ENCODE results near the gene DEXI.

The DEXI gene

DNA sequence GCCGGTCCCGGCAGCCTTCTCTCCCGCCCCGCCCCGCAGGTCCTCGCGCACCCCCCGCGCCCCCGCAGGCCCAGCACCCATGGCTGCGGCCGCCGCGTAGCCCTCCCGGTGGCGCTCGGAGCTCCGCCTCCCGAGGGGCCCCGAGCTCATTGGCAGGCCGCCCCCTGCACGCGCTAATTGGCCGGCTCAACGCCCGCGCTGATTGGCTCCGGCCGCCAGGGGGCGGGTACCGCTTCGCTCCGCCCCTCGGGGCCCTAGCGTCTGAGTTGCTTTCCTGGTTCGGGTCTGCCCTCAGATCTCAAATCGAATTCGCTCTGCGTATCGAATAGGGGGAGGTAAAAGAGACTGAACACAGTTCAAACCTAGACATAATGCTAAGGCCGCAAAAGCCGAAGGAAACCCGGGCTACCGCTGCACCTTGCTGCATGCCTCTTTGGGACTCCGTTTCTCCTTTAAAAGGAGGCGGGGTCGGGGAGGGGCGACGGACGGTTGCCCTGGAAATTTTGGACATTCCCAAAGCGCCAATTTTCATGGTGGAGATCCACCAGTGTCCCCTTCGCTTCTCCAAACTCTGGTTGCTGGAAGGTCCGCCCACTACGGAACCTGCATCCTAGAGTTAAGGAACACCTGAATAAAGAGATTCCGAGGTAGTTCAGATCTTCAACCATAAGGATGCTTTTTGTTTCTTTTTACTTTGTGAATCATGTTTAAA, at the start of gene DEXI:
DEXI (minus strand) TSS at position 117 of the 712 bp plus-strand sequence. CDS start 463 bp downstream, outside the sequence.
- peak; percentile 99 for DNase-seq (ENCODE audit: low spot score)

DNA sequence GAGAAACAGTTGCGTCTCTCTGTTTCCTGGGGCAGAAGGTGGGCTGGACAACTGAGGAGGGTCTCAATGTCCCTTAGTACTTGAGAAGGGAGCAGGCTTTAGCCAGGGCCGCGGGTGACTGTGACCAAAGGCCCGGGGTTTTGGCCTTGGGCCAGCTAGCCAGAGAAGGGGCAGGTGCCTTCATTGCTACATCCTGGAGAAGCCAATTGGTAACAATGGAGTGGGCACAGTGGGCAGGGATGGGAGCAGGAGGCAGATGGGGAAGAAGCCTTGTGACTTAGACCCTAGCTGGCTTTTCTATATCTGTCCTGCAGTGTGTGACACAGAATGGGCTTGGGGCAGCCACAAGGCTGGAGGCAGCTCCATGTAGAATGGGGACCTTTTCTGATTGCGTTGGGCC, 48.1 kb upstream of the DEXI start:
- DNase-seq (ENCODE audit: low spot score): no peak

DNA sequence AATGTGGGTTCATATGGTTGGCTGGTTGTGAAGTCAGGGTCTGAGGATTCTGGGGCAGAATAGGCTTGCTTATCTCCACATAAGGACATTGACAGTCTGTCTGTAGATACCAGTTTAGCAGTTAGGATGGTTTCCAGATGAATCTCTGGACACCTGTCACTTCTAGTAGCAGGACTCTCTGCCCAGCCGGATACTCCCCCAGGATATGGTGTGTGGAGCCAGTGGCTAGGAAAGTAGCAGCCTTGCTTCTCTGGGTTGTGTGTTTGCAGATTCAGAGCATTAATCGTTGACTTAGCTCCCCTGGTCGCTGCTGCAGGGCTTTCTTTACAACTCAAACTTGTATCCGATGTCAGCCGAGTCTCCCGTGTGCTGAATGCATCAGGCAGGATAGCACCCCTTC, 47.3 kb upstream of the DEXI start:
- no peak for DNase-seq (ENCODE audit: low spot score)

DNA sequence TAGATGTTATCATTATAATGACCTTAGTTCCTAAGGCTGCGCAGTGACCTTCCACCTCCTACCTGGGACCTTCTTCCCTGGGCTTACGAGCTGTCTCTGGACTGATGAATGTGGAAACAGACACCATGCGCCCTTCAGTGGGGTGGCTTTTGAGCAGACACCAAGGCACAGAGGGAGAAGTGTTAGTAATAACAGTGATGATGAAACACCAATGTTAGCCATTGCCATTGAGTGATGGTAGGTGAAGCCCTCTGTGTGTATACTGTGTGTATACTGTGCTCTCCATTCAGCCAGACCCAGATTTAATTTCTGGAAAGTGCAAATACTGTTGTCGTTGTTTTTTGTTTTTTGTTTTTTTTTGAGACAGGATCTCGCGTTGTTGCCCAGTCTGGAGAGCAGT, 46.6 kb upstream of the DEXI start:
- DNase-seq (ENCODE audit: low spot score): no peak

DNA sequence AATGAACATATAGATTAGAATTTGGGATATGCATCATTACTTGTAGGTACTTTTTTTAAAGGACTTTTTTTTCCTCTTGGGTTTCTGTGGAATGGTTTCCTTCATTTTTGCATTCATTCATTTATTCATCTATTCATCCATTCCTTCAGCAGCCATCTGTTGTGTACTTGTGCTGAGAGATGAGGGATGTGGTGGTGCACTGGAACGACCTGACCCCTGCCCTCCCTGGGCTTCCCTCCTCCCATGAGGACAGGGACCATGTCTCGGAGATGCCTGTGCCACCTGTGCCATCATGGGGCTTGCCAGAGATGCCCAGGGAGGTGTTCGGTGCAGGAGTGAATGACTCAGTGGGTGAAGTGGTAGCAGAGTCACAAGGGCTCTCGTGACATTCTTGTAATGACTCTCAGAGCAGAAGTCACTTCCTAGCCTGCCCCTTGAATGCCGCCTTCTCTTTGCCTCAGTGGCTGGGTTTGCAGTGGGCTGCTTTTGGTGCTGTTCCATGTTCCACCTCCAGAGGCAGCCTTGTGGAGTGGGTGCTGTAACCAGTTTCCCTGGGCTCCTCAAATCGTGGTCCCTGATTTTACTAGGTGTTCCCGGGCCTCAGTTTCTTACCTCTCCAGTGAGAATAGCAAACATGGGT, 46.0 kb upstream of the DEXI start:
- DNase-seq (ENCODE audit: low spot score): no peak

DNA sequence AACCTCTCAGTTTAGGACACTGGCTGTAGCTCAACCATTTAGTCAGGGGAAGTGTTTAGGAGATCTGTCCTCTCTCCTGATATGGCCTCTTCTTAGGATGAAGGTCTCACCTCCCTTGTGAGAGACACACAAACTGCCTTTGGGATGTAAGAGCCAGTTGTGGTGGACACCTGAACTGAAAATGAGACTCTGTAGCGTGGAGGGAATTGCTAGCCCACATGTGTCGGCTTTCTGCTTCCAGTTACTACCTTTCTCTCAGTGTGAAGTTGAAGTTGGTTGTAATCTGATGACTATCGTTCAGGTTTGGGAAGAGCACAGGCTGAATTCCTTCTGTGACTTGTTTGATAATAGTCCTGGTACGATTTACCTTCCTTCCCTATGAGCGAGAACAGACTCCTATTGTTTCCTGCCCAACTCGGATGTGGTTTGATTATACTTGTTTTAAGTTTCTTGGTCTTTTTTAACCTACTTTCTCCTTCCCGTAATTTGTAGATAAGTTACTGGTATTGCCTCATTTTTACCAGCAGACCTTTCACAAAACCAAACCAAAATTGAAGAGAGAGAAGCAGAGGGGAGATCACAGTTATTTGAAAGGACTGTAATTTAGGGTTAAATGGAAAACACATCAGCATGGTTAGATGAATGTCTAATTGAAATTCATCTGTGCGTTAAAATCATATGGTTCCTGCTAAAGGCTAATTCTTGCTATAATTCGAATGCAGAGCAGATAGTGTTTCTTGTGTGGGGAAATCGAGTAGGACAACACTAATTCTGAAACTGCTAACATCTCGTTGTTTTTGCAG, 45.3 kb upstream of the DEXI start:
- DNase-seq (ENCODE audit: low spot score): no peak

DNA sequence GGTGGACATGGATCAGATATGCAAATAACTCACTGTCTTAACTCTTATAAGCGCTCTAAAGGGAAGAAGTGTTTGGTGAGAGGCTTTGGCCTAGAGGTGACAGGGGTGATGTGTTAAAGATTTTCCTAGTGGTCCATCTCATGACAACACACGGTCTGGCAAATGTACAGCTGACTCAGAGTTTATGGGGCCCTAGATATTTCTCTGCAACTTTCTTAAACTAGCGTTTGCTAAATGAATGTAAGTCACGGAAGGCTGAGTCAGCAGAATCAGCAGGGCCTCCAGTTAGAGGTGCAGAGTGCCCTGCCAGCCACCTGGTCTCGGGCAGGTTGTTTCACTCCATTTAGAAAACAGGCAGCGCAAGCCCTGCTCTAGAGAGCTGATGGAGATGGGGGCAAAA, 42.2 kb upstream of the DEXI start:
- DNase-seq (ENCODE audit: low spot score): peak; percentile 52

DNA sequence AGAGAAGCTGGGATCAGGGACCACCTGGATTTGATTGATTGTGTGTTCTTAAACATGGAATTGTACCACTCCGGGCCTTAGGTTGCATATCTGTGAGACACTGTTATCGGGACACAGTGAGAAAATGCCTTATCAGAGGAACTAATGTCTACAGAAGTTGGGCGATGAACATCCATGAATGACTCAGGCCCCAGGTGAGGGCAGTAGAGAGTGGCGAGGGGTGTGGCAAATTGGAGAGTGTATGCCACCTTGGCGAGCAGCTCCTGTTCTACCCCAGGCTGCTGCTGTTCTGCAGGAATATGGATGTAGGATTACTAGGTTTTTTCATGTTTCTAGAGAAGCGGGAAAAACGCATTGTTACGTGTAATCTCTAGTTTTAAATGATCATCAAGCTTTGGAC, 40.9 kb upstream of the DEXI start:
- DNase-seq (ENCODE audit: low spot score): no peak

DNA sequence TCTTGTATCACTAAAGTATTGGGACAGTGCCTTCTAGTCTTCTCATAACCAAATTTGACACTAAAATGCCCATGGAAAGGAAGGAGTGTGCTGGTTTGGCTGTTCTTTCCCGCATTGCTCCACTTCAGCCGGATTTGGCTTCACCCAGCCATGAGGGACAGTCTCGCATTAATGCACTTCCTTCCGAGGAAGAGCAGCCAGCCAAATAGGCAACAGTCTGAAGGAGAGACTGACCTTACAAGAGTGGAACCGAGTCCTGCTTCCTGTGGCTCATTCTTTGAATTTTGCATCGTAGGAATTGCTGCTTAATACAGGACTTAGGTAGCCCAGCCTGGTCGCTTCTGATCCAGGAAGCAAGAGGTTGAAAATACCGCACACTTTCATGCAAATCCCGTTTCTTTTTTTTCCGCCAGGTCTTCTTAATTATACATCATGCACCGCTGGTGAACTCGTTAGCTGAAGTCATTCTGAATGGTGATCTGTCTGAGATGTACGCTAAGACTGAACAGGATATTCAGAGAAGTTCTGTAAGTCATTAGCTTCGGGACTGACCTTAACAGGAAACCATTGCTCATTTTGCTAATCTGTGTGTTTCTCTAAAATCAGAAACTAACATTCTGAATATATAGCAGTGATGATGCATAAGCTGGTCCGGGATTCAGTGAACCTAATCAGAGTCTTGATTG, 40.3 kb upstream of the DEXI start:
- no peak for DNase-seq (ENCODE audit: low spot score)

DNA sequence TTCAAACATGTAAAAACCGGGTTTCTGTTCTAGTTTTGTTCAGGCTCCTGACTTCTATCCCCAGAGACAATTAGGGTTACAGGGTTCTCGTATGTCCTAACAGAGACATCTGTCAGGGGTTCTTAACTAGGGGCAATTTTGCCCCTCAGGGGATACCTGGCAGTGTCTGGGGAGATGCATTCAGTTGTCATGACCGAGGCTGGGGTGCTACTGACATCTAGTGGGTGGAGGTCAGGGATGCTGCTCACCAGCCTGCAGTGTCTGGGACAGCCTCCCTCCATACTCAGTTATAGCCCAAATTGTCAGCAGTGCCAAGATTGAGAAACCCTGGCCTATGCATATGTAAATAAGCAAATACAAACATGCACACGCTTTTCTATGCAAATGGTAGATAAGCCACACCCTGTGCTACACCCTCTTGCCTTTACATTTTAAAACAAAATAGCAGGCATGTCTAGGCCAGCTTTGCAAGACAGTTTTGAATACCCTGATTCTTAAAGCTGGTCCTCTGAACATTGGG, 39.5 kb upstream of the DEXI start:
- no peak for DNase-seq (ENCODE audit: low spot score)

DNA sequence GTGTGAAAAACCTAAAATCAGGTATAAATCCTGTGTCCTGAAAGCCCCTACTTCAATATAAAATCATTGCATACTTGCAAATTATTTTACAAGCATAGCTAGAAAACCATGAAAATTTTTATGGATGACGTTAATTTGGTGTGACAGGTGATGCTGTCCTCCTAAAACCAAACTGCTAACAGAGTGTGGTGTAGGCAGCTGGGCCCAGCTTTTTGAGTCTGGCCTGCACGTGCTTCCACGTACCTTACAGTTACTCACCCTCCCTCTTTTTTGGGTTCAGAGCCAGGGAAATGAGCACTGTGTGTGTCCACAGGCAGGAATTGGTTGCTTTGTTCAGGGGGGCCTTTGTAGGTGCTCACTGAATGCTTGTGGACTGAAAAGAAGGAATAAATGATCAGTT, 38.5 kb upstream of the DEXI start:
- no peak for DNase-seq (ENCODE audit: low spot score)

DNA sequence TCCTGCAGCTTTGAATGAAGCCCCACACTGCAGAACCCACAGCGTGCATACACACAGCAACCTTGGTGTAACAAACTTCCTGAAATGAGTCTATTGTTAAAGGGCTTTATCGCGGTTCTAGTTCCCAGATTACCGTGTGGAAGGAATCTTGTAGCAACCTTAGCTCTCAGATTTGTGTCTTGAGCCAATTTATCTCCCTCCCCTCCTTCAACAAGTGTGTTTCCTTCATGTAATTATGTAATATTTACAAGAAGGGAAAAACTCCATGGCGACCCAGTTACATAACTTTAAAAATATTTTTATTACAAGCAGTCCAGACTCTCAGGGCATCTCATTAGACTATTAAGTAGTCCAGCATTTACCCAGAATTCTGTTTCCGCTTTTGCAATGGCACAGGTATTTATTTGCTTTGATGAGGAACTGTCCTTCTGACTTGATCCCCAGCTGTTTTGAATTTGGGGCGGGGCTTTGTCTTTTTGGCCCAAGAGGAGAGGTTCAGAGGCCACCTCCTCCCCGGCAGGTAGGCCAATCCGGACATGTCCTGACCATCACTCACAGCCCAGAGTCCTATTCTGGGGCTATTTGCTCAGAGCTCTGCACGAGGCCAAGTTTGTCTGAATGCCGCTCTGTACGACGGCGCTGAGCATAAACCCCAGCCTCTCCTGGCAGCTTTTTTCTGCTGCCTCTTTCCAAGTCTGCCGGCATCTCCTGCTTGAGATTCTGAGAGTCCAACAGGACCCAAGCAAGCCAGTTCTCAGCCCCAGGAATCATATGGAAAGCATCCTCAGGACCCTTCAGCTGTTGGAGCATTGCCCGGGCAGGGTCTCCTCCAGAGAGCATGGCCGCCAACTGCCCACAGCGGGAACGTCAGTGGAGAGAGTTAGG, 37.7 kb upstream of the DEXI start:
- peak; percentile 43 for DNase-seq (ENCODE audit: low spot score)

DNA sequence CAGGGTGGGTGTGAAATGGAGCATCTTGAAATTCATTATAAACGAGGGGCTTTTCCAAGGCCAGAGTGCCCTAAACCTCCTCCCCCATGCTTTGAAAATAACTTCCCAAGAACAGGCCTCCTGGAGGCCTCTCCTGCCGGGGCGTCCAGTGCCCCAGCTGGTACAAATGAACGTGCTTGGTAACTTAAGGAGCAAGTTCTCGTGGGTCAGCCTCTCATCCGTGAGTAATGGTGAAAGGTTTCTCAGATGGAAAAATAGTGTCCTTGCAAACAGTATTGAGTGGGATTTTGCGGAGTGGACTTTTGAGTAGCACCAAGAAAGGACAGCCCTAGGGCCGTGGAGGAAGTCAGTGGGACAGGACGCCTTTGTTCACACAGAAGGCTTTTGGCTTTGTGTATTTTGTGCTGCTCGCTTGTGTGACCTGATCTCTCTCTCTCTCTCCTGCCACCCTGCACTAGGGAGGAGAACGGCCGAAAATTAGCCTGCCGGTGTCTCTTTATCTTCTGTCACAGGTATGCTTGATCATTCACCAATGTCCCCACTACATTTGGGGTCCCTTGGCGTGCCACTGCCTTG, 36.7 kb upstream of the DEXI start:
- no peak for DNase-seq (ENCODE audit: low spot score)

DNA sequence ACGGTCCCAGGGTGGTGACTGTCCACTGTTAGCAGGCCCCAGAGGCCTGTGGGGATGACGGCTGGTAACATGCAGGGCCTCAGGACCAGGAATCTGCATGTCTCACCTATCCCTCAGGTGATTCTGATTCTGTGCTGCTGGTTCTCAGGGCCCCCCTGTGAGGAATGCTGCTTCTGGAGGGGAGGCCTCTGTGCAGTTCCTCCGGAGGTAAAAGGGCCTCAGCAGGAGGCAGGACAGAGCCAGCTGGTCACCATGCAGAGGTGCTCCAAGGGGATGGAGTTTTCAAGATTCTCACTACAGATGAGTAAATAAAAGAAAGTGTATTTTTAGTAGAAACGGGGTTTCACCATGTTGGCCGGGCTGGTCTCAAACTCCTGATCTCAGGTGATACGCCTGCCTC, 35.9 kb upstream of the DEXI start:
- DNase-seq (ENCODE audit: low spot score): no peak

DNA sequence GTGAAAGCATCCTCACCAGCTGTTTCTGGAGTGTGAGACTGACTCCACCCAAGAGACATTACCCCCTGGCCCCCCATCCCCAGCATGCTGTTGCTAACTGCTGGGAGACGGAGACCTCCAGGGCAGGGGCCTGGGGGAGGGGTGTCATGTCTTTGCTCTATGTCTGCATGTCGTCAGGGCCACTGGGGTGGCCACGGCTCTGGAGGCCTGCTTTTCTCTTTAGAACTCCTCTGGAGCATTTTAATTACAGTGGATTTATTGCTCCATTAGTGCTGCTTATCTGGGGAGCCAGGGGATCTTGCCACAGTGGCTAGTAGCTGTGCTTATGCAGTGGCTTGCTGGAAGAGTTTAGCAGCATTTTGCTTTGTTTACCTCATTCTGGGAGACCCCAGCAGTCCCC, 34.4 kb upstream of the DEXI start:
- DNase-seq (ENCODE audit: low spot score): no peak

DNA sequence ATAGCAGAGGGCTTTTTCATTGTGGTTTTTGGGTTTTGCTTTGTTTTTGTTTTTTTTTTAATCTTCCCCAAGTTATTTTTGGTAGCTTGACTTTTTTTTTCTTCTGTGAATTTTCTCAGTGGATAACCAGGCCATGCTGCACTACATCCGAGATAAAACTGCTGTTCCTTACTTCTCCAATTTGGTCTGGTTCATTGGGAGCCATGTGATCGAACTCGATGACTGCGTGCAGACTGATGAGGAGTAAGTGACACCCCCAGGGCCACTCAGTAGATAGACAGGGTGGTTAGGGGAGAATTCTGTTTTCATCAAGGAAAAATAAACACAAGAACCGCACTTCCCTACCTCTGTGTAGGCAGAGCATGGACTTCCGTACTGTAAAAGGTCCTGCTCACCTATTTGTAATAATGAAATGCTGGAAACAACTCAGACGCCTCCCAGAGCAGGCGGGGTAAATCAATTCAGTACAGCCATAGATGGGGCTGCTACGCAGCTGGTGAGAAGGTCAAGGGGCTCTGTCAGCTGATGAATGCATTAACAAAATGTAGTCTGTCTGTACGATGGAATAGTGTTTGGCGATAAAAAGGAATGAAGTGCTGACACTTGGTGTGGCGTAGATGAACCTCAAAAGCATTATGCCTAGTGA, 30.7 kb upstream of the DEXI start:
- no peak for DNase-seq (ENCODE audit: low spot score)

DNA sequence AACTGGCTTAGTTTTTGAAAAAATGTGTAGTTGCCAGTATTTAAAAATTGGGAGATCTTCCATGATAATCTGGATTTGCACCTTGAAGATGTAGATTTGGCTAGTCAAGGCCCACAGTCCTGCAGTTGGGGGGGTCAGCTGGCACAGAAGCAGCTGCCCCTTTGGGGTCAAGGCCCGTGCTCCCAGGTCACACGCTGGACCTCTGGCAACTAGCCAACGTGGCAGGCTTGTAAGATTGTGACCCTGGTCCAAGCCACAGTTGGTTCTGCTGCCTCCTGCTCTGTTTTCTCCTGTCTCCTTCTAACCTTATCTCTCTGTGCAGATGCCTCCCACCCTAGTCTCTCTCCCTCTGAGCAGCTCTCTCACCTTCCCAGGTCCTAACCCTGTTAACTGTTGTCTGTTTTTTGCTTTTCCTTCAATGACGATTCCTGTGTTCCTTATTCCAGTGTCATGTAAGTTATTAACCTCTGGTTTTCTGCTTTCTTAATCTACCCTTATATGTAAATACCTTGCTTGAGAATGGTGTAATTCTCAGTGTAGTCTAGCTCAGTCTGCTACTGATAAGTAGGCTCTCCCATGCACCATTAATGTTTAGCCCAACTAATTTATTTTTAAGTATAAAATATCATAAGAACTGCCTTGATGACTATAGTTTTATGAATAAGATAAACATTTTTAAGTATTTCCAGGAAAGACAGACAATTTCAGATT, 30.0 kb upstream of the DEXI start:
- no peak for DNase-seq (ENCODE audit: low spot score)

DNA sequence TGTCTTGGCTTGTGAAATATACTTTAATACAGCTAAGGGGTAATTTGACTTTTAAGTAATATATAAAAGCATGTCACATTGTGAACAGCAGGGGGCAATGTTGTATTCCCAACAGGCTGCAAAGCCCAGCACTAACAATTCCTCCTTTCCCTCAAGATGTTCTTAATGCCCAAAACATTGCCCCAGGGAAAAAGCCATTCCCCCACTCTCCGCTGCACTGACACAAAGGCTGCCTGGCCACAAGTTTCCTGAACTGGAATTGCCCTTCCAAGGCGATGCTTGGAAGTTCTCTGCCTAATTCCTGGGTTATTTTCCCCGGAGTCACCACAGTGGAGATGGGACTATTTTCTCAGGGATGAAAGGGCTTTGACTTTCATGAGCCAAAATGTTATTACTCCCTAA, 29.3 kb upstream of the DEXI start:
- peak; percentile 86 for DNase-seq (ENCODE audit: low spot score)

DNA sequence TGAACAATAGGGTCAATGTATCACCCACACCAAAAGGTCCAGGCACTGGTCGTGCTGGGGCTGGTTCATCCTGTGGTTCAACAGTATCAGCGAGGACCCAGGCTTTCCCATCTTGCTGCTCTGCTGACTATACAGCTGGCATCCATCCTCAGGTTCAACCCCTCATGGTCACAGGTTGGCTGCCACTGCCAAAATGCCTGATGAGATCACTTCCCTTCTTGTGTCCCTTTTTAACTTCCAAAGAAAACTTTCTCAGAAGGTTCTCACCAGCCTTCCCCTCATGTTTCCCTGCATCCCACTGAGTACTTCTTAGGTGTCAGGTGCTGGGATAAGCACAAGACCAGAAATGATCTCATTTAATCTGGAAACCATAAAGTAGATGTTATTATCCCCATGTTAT, 27.8 kb upstream of the DEXI start:
- DNase-seq (ENCODE audit: low spot score): no peak

DNA sequence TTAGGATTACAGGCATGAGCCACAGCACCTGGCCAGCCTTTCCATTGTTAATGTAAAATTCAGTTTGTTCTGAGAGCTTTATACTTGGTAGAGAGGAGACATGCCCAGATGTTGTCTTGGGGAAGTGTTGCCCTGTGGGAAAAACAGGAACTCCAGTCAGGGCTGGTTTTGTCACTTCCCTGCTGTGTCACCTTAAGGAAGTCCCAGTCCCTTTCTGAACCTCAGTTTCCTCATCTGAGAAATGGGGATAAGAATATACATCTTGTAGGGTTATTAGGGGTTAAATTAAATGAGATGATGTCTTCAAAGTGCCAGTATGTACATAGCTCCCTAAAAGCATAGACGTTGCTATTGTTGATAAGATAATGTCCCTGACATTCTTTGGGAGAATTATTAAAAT, 27.3 kb upstream of the DEXI start:
- DNase-seq (ENCODE audit: low spot score): no peak
